GM12892 (cell line): ENCODE data around the gene NRXN3.

ENCODE experiments used
- DNase-seq: peaks from one replicate; pipeline ENCODE4 v3.0.0; 2011; ENCODE audit not compliant: insufficient read length
- FAIRE-seq: peaks from 2 replicates; lab custom pipeline; 2011; peaks lifted over from hg19 to GRCh38; lab: Jason Lieb, UNC
- POLR2A ChIP-seq: IDR thresholded peaks from 2 replicates; pipeline ENCODE4 v1.6.1; 2011; ENCODE audit warnings: low read depth, low read length, control low read depth
- POLR2AphosphoS5 ChIP-seq: IDR thresholded peaks from 2 replicates; pipeline ENCODE4 v1.6.1; 2011; ENCODE audit warnings: low read depth, low read length, control low read depth
- TAF1 ChIP-seq: IDR thresholded peaks from 2 replicates; pipeline ENCODE4 v1.6.1; 2011; ENCODE audit warnings: low read depth, mild to moderate bottlenecking, control low read depth, low read length, borderline replicate concordance

NRXN3 gene

DNA sequence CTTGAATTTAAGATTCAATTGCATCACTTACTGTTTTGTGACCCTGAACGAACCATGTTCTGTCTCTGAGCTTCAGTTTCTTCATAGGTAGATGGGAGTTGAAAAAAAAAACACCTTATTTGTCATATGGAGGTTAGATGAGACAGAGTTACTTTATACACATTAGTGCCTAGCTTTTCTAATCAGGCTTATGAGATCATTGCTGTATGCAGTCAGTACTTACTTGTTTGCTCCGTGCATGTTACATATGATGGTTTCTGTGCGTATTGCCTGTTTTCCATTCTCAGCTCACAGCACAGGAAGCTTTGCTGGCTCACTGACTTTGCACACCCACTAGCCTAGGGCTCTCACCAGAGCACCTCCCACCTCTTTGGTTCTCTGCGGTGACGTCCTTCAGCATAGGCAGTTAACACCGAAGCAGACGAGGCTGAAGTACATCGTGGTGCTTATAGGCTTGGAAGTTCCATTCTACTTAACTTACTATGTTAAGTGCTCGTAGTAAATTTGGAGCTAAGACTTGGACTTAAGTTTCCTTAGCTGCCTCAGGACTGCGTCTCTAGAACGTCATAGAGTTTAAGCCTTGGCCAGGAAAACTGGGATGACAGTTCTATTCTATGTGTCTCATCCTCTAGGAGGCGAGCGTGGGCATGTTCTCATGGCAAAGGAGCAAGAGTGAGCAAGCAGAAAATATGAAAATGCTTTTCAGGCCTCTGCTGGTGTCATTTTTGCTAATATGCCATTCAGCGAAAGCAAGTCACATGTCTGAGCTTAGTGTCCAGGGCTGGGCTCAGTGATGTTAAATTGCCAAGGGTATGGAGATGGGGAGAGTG is 57.3 kb downstream of the NRXN3 start:
- no peak for DNase-seq
- TF ChIP-seq TAF1: no peak
- TF ChIP-seq POLR2A: no peak
- no peak for TF ChIP-seq POLR2AphosphoS5
- FAIRE-seq: no peak

DNA sequence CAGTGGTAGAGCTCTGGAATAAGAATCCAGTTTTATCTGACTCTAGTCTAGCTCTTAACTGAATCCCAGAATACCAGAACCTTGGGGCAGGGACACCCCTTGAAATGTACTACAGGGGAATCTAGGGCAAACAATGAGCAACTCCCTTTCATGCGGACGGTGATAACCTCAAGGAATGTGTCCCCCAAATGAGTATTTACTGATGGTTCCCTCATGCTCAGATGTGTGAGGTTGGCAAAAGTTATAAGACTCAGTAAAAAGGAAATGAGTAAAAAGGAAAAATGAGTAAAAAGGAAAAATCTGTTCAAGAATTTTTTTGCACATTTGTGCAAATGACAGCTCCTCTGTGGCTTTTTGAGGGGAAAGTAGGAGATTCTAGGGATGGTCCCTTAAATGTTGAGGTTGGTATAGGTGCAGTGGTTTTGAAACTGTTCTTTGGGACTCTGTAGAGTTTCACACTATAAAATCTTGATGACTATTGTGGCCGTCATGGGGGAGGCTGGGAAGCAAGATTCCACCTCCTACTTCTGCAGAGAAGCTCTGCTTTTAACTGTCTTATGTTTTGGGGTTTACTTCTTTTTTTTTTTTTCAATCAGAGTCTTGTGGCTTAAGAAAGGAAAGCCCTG is 58.6 kb downstream of the NRXN3 start:
- FAIRE-seq (no peak), DNase-seq (no peak)
- TF ChIP-seq TAF1 (no peak), POLR2AphosphoS5 (no peak), POLR2A (no peak)

DNA sequence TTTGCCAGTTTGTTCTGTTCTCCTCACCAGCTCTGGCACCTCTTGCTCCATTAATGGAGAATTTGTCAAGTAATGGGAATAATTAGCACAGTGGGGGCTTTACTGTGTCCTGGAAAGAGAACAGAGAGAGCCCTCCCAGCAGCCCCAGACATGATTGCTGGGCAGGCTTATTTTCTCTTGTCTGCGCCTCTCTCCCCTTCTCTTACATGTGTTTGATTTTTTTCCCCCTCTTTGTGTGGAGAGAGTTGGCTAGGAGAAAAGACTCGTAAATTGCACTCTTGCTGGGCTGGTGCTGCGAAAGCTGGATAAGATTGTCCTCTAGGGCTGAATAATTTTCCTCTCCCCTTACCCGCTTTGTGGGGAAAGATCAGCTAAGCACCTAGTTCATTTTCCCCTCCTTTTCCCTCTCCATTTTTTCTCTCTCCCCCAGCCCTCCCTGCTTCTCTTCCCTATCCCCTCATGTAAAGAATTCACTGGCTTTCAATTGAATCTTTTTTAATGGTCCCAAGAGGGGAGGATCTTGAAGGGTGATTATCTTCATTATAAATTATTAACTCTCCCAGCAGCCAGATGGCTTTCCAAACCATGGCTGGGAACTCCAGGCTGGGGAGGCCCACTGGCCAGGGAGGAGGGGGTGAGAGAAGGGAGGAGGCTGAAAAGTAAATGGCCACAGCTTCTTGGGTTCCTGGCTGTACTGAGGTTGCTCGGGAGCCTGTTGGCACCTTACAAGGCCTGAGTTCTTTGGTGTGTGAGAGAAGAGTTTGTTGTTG is 62.2 kb downstream of the NRXN3 start:
- FAIRE-seq: no peak
- no peak for DNase-seq
- TF ChIP-seq POLR2AphosphoS5: no peak
- TF ChIP-seq TAF1: no peak
- TF ChIP-seq POLR2A: no peak

DNA sequence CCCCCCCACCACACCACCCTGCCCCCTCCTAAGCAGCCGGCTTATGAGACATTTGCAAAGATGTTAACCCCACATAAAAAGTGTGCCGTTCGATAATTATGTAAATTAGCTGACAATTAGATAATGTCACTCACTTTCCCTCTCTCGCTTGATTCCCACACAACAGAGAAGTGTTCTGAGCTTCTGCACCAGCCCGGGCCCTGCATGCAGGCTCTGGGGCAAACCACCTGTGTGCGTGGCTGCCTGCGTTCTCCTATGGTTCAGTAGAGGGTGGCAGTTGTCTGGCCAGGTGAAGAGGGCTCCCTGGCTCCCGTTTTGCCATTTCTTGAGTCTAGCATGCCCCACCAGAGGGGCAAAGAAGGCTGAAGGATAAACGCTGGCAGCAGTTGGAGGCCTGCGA is 68.0 kb downstream of the NRXN3 start:
- no peak for DNase-seq
- TF ChIP-seq POLR2AphosphoS5: no peak
- TF ChIP-seq POLR2A: no peak
- TF ChIP-seq TAF1: no peak
- no peak for FAIRE-seq

DNA sequence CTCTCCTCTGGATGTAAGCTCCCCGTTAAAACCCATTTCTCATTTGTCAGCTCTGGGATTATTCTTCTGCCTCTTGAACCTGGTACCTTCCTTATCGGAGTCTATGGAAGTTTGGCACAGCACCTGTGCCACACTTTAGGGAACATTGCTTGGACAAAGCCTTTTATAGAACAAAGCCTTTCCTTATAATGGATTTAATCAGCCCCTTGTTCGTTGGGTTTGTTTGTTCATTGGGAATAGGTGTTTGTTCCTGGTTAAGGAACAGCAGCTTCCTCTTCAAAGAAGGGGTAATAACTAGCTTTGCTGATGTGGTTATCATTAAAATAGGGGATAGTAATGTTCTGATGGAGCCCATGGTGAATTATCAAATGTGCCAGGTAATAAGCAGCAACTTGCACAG is 70.4 kb downstream of the NRXN3 start:
- no peak for DNase-seq
- TF ChIP-seq POLR2AphosphoS5: no peak
- TF ChIP-seq TAF1: no peak
- TF ChIP-seq POLR2A: no peak
- FAIRE-seq: no peak

DNA sequence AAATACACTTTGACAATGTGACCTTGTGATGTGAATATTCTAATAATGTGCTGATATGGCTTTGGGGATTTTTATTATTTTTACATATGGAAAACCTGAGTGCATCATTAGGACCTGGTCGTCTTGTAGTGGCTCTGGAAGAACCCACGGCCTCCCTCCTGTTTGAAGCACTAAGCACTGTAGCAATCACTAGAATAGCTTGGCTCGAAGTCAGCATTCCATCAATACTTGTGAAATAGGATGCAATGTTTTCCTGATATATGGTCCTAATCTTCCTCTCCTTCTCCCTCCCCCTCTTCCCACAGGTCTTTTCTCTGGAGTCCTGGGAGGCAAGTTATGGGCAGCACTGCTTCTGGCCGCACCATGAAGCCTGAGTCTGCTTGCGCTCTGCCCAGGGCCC is 71.9 kb downstream of the NRXN3 start:
- DNase-seq: no peak
- FAIRE-seq: no peak
- TF ChIP-seq POLR2AphosphoS5 (no peak), POLR2A (no peak), TAF1 (no peak)

DNA sequence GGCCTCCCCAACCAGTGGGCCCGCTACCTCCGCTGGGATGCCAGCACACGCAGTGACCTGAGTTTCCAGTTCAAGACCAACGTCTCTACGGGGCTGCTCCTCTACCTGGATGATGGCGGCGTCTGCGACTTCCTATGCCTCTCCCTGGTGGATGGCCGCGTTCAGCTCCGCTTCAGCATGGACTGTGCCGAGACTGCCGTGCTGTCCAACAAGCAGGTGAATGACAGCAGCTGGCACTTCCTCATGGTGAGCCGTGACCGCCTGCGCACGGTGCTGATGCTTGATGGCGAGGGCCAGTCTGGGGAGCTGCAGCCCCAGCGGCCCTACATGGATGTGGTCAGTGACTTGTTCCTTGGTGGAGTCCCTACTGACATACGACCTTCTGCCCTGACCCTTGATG is 73.0 kb downstream of the NRXN3 start:
- no peak for TF ChIP-seq POLR2A
- TF ChIP-seq POLR2AphosphoS5: no peak
- no peak for TF ChIP-seq TAF1
- no peak for DNase-seq
- FAIRE-seq: no peak

DNA sequence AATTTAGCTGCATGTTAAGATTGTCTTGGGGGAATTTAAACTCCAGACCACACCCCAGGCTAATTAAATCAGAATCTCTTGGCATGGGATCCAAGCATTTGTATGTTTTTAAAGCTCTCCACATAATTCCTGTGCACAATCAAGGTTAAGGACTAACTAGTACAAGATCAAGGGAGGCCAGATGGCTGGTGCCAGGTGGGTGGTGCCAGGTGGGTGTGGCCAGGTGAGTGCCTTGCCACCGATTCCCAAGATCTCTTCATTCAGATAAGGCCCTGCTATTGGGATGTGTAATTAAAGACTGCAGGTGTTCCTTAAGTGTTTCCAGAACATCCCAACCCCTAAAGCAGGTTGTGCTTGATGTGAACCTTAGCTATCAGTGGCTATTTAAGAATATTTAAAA is 75.1 kb downstream of the NRXN3 start:
- FAIRE-seq (no peak), DNase-seq (no peak)
- no peak for TF ChIP-seq TAF1
- no peak for TF ChIP-seq POLR2A
- no peak for TF ChIP-seq POLR2AphosphoS5

DNA sequence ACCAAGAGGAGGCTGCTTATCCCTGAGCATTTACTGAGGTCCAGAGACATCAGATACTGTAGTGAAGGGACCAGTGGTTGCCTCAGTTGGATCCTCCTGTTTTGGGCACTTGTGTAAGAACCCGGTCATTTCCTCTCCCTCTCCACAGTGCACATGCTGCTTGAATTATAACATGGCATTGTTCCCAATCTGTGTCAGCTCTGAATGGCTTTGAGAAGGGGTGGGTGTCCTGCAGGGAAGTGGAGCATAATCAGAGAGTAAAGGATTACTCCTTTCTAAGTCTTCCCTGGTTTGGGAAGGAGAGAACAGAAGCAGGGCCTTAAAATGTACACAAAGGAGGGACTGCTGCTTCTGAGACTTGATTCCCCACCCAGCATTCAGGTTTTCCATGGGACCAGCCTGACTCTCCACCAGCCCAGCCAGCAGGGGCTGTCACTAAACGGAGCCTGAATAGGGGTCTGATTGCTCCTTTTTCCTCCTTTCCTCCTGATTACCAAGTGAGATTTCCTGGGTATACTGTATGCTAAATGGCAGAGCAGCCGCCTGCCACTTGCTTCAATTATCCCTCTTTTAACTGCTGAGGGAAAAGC is 78.4 kb downstream of the NRXN3 start:
- TF ChIP-seq POLR2AphosphoS5: no peak
- no peak for TF ChIP-seq TAF1
- TF ChIP-seq POLR2A: no peak
- DNase-seq: no peak
- FAIRE-seq: no peak

DNA sequence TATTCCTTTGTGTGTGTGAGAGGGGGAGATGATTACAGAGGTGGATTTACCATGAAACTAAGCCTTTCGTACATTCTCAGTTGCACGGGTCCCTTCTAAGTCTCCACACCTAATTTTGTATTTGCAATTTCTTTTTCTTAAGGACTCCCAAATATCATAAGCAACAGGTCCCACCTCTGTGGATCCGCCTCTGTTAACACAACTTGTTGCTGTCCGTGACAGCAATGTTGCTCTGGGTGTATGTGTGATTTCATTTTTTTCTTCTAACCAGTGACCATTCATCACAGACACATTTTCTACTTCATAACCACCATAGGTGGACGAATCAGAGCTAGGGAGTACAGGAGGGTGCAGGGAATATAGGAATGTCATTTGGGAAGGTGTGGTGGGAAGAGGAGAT is 81.1 kb downstream of the NRXN3 start:
- TF ChIP-seq POLR2AphosphoS5 (no peak), TAF1 (no peak)
- DNase-seq: no peak
- no peak for FAIRE-seq

DNA sequence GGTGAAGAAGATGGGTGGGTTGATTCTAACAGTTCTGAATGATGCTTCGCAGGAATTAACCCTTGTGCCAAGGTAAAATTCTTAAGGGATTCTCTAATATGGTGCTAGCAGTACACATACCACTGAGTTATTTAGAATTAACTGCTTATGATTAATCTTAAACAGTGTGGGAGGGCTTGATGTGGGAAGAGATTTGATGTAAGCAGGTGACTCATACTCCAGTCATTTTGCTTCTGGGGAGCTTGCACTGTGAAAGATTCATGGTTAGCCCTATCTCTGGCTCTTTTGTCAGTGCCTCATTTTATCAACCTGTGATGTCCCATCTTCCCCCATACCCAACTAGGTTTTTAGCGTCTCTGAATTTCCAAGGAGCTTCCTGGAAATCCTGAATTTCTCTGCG is 83.8 kb downstream of the NRXN3 start:
- no peak for FAIRE-seq
- TF ChIP-seq POLR2A: no peak
- no peak for TF ChIP-seq POLR2AphosphoS5
- no peak for TF ChIP-seq TAF1
- DNase-seq: no peak
